ENCODE data around the gene ACOXL. TPM values are rescaled to one million over a fixed set of nuclear protein-coding genes. Genes with fewer than 3 reads are reported as not detected.
A peak's percentile ranks its signal among the peaks of the same experiment; 100 is the strongest.

The ACOXL gene
- total RNA-seq, 4 donors from 2014 or later, result not detected

DNA sequence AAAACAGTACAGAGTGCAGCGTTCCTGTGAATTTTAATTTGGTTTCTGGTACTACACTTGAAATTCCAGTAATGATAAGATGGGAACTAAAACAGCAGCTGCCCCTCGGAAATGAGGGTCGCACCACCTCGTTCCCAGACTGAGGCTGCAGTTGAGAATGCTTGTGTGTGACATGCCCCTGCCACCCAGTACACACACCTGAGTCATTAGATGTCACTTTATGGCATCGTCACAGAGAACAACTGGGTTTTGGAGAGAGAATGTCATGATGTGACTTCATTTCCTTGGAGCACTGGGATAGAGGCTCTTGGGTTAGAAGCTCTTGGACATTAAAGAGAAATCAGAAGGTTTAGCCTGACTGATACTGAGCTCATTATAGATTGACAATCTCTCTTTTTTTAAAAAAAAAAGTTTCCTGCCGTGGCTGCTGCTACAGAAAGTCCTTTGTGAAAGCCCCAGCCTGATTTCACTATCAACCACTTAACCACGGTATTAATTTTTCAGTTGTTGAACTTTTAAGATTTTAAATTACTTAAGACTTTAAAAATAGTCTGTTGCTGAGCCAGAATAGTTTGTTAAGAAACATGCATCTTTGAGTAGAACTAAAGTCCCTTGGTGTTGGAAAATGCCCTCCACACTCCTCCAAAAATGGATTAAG lies 412.9 kb downstream of the ACOXL start:
- no peaks in the 10 kb centered on the region for H3K27me3 ChIP-seq
- 79 to 92% methylated on average over 6 to 7 of the region's 7 CpGs for WGBS, 2 donors
- H3K27ac ChIP-seq, result no peak overlapping the region
- peaks cover 0 to 34% (median 2%) of the 10 kb centered on the region in 3 donors for H3K4me1 ChIP-seq
- TF ChIP-seq, protein P1, sequence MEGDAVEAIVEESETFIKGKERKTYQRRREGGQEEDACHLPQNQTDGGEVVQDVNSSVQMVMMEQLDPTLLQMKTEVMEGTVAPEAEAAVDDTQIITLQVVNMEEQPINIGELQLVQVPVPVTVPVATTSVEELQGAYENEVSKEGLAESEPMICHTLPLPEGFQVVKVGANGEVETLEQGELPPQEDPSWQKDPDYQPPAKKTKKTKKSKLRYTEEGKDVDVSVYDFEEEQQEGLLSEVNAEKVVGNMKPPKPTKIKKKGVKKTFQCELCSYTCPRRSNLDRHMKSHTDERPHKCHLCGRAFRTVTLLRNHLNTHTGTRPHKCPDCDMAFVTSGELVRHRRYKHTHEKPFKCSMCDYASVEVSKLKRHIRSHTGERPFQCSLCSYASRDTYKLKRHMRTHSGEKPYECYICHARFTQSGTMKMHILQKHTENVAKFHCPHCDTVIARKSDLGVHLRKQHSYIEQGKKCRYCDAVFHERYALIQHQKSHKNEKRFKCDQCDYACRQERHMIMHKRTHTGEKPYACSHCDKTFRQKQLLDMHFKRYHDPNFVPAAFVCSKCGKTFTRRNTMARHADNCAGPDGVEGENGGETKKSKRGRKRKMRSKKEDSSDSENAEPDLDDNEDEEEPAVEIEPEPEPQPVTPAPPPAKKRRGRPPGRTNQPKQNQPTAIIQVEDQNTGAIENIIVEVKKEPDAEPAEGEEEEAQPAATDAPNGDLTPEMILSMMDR (IDR thresholded peaks at IDR 0.05), result no peak
- TF ChIP-seq POLR2A (IDR thresholded peaks at IDR 0.05), result no peak
- H3K36me3 ChIP-seq, result peaks cover 0 to 41% (median 0%) of the 10 kb centered on the region in 3 donors
- no peaks in the 10 kb centered on the region for H3K9me3 ChIP-seq
- no peak for DNase-seq
- intact Hi-C loops (cut with DNase I), result no loop called here
- H3K4me3 ChIP-seq, result no peak overlapping the region

DNA sequence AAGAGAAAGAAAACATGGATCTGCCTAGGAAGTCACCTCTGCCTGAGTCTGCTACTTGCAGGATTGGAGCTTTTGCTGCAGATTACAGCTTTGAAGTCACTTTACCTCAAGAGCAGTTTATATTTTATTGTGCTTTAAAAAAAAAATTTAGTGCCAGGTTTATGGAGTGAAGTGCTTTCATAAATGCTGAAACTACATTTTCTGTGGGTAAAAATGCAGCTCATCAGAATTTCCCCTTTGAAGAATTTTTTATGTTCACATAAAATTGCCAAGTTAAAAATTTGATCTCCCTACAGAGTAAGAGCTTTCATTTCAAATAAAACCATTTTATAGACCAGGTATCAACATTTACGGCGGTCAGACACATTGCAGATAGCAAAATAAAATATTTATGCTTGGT lies 413.6 kb downstream of the ACOXL start:
- no peak overlapping the region for H3K4me3 ChIP-seq
- peaks cover 0 to 27% (median 0%) of the 10 kb centered on the region in 3 donors for H3K4me1 ChIP-seq
- no peak overlapping the region for H3K27ac ChIP-seq
- WGBS, 2 donors, result 97 to 98% methylated on average over 2 of the region's 2 CpGs
- H3K27me3 ChIP-seq, result no peaks in the 10 kb centered on the region
- H3K9me3 ChIP-seq, result no peaks in the 10 kb centered on the region
- intact Hi-C loops (cut with DNase I), result no loop called here
- peaks cover 0 to 48% (median 0%) of the 10 kb centered on the region in 3 donors for H3K36me3 ChIP-seq
- no peak for DNase-seq
- TF ChIP-seq POLR2A (IDR thresholded peaks at IDR 0.05), result no peak
- TF ChIP-seq, protein P1 (IDR thresholded peaks at IDR 0.05), result no peak

DNA sequence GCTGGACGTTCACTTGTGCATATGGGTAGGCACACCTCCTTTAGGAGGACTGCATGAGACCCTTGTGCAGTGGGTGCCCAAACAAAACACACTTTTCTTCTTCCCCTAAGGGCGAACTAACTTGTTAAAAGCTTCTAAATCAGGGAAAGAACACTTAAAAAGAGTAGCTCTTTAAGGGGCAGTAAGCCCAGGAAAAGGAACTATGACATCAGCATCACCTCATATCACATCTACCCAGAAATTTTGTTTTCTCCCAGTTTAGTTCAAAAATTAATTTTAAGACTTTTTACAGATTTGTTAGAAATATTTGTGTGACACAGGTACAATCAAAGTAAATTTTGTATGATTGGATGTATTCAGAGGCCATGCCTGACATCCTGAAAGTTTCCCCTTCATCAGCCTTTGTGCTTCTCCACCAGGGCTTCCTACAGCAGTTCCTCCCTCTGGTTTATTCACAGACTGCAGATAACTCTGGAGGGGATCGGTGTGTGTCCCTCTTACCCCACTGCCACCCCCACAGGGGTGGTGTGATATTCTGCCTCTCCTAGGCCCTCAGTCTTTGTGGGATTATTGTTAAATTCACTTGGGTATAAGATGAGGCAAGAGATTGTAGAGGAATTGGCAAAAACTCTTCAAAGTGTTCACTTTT lies 416.0 kb downstream of the ACOXL start:
- H3K36me3 ChIP-seq, result peaks cover 0 to 56% (median 4%) of the 10 kb centered on the region in 3 donors
- H3K27ac ChIP-seq, result peak overlapping the region in 1 of 4 donors; percentile 7
- WGBS, 2 donors, result 92 to 93% methylated on average over 3 of the region's 3 CpGs
- no peak overlapping the region for H3K4me3 ChIP-seq
- no peak for DNase-seq
- H3K9me3 ChIP-seq, result no peaks in the 10 kb centered on the region
- peaks cover 0 to 26% (median 0%) of the 10 kb centered on the region in 3 donors for H3K4me1 ChIP-seq
- H3K27me3 ChIP-seq, result no peaks in the 10 kb centered on the region
- intact Hi-C loops (cut with DNase I), result no loop called here
- TF ChIP-seq, protein P1 (IDR thresholded peaks at IDR 0.05), result no peak
- no peak for TF ChIP-seq POLR2A (IDR thresholded peaks at IDR 0.05)

DNA sequence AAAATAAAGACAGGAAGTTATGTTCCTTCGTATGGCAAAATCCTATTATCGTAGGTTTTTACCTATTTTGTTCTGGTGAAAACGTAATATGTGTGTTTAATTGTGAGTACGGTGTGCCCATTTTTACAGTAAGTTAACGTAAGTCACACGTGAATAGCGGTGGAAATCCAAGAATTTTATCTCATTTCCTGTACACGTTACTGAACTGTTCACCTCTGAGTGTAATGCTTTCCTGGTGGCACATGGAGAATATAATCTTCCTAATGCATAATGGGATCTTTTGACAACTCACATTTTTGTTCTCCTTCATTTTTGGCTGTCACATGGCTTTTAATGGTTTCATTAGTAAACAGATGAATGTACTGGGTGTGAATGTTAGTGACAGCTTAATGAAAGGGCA lies 416.6 kb downstream of the ACOXL start:
- Histone ChIP-seq H3K4me1 (peaks cover 0 to 26% (median 0%) of the 10 kb centered on the region in 3 donors), H3K4me3 (no peak overlapping the region), H3K27ac (peak overlapping the region in 1 of 4 donors; percentile 7), H3K27me3 (no peaks in the 10 kb centered on the region), H3K36me3 (peaks cover 0 to 55% (median 4%) of the 10 kb centered on the region in 3 donors), H3K9me3 (no peaks in the 10 kb centered on the region)
- TF ChIP-seq POLR2A (IDR thresholded peaks at IDR 0.05), result no peak
- TF ChIP-seq, protein P1 (IDR thresholded peaks at IDR 0.05), result no peak
- DNase-seq, result no peak
- intact Hi-C loops (cut with DNase I), result no loop called here
- WGBS, 2 donors, result 74 to 83% methylated on average over 8 of the region's 8 CpGs

DNA sequence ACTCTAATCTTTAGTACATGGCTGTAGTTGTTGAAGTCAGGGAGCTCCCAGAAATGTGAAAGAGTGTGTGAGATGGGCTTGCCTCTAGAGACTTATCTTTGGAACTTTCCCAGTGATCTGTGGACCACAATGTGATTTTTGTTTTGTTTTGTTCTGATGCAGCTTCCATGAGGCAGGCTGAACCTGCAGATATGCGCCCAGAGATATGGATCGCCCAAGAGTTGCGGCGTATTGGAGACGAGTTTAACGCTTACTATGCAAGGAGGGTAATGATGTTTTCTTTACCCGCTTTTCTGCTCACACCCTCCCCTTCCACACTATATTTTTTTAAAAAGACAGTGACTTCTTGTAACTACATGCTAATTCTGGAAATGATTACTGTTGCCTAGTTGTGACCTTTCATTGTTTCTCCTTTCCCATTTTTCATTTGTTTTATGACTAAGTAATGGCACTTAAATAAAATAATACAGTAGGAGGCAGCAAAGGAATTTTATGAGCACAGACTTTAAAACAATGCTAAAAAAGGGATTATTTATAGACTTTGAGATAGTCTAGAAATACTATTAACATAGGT lies 417.6 kb downstream of the ACOXL start:
- intact Hi-C loops (cut with DNase I), result no loop called here
- H3K36me3 ChIP-seq, result peaks cover 0 to 54% (median 4%) of the 10 kb centered on the region in 3 donors
- 88 to 91% methylated on average over 7 of the region's 7 CpGs for WGBS, 2 donors
- H3K27ac ChIP-seq, result no peak overlapping the region
- no peak for TF ChIP-seq POLR2A (IDR thresholded peaks at IDR 0.05)
- TF ChIP-seq, protein P1 (IDR thresholded peaks at IDR 0.05), result no peak
- H3K9me3 ChIP-seq, result no peaks in the 10 kb centered on the region
- H3K4me1 ChIP-seq, result peaks cover 0 to 31% (median under 1%) of the 10 kb centered on the region in 3 donors
- no peak overlapping the region for H3K4me3 ChIP-seq
- DNase-seq, result no peak
- H3K27me3 ChIP-seq, result no peaks in the 10 kb centered on the region

All from esophagus squamous epithelium (tissue), 5 donors.